ENCODE data around the gene ALG1L2.
"Not testable (repeated sequence)": the region's sequence is repeated elsewhere in the genome, so short reads cannot be mapped to it uniquely, and the experiment has no call there.

ALG1L2 gene

GRCh38 chr3:130136337-130136736 is 54.7 kb downstream of the ALG1L2 start:
- DNase-seq = not testable (repeated sequence)

GRCh38 chr3:130137685-130138084 is 56.1 kb downstream of the ALG1L2 start:
- DNase-seq = not testable (repeated sequence)

GRCh38 chr3:130138992-130139391 is 57.4 kb downstream of the ALG1L2 start:
- DNase-seq = not testable (repeated sequence)

- DNase-seq = not testable (repeated sequence)
Measured at GRCh38 chr3:130140756-130141155, 59.1 kb downstream of the ALG1L2 start.

GRCh38 chr3:130143648-130144327 is 62.2 kb downstream of the ALG1L2 start:
- not testable (repeated sequence) for DNase-seq

- DNase-seq = not testable (repeated sequence)
Measured at GRCh38 chr3:130144328-130144650, 62.7 kb downstream of the ALG1L2 start.

GRCh38 chr3:130145456-130145855 is 63.8 kb downstream of the ALG1L2 start:
- not testable (repeated sequence) for DNase-seq

GRCh38 chr3:130146465-130146864 is 64.8 kb downstream of the ALG1L2 start:
- DNase-seq = not testable (repeated sequence)
